ENCODE results near the gene DCLK3.

Gene DCLK3

DNA sequence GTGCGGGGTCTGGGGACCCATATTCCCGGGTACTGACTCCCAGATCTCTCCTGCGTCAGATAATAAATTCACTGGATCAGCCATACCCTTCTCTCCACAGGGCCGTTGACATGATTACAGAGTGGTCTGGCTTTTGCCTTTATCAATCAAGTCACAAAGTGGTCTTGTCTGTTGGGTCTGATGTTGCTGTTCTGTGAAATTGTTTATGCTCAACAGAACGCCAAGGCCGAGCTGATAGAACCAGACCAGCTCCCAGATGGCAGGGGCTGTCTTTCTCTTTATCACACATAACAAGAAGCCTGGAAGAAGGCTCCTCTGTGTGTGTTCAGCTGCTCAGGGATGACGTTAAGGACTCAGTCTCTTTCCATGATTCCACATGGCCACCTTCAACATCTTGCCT lies 751 bp upstream of the DCLK3 start:
- intact Hi-C loops (cut with DNase I), result no loop called here
- no peak for DNase-seq

DNA sequence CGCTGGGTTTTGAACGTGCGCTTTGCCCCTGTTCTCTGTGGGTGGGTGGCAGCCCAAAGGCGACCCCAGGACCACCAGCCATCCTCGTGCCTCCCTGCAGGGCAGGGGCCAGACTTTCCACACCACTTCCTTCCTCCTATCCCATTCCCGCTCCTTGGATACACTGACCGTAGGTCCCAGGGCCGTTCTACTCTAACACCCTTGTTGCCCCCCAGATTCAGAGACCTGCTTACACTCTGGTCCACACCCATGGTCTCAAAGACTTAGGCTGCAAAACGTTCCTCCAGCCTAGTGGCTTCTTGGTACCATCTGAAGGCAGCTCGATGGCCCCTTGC lies 318 bp upstream of the DCLK3 start:
- DNase-seq, result no peak

DNA sequence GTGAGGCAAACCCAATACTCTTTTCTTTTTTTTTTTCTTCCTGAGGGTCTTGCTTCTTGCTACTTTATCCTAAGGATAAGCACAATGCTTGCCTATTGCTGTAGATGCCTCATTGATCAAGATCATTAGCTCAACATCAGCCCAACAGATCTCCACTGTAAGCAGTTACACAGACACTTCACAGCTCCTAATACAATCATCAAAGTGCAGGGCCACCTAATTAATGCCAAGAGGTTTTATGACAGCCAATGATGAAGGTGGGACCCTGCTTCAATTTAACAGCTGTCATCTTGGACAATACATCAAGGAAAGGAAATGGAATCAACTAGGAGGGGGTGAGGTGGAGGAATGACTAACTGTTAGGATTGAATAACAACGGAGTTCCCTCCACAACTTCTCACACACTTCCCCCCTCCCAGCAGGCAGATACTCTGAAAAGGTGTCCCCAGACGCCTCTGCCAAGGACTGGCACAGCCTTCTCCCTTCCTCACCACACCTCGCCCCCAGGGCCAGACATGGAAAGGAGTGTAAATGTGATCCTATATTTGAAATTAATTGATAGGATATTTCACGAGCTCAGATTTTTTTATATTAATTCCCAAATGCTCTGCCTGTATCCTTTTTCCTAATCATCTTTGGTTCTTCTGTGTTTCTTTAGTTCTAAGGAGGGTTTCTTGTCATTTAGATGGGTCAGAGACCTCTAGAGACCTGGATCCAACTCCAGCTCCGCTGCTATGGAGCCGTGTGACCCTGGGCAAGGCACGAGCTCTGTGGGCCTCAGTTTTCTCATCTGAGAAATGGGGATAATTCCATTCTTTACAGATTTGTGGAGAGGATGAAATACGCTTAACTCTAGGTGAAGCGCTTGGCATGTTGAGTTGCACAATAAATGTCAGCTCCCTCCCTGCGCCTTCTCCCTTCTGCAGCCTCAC lies 1.2 kb downstream of the DCLK3 start:
- intact Hi-C loops (cut with DNase I), result no loop called here

More for the DNA sequence above, 318 bp upstream of the DCLK3 start:
- intact Hi-C loops (cut with DNase I), result no loop called here

DNA sequence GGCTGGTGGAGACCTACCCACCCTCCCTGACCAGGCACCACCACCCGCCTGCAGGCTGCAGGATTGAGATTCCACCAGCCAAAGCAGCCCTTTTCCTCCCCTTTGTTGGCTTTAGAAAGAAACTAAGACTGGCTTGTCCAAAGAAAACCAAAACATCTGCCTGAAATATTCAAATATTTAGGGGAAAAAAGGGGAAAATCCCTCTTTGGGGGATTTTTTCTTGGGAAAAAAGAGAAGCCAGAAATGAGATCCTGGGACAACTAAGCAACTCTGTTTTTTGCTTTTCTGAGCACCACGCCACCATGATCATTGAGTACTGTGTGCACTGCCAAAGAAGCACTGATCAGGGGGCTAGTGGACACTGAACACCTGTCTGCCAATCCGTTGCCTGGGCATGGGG lies 2.6 kb downstream of the DCLK3 start:
- DNase-seq, result no peak
- intact Hi-C loops (cut with DNase I), result no loop called here

More for the DNA sequence above, 1.2 kb downstream of the DCLK3 start:
- DNase-seq, result no peak

DNA sequence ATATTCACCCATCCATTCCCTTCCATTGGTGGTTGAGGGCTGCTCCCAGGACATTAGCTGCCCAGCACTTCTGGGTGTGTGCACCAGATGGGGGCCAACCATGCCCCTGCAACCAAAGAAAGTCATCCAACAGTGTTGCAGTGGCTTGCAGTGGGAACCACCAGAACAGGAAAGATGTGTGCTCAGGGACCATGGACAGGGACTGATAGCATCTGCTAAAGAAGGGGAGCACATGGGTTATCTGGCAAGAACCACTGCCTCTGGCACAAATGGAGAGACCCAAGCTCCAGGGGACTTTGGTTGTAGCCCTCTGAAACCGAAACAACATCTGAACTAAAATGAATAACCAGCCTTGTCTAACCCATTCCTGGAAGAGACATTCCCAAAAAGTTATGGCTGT lies 8.1 kb downstream of the DCLK3 start:
- intact Hi-C loops (cut with DNase I), result no loop called here
- no peak for DNase-seq

DNA sequence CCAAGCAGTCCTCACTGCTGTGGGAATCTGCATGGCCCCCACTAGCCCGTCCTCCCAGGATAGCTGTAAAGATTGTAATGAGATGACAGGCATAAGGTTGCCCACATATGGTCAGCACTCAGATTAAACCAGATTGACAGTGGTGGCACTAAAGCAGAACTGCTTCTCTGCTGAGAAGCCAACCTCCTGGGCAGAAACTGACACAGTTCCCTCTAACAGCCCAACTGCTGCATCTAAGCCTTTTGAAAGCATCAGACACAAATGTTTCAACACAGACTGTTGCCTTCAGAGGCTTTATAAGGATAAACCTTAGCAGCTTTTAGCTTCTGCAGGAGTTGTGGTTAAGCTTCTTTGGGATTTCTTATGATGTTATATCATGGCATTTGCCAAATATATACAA lies 13.0 kb downstream of the DCLK3 start:
- intact Hi-C loops (cut with DNase I), result no loop called here
- no peak for DNase-seq

DNA sequence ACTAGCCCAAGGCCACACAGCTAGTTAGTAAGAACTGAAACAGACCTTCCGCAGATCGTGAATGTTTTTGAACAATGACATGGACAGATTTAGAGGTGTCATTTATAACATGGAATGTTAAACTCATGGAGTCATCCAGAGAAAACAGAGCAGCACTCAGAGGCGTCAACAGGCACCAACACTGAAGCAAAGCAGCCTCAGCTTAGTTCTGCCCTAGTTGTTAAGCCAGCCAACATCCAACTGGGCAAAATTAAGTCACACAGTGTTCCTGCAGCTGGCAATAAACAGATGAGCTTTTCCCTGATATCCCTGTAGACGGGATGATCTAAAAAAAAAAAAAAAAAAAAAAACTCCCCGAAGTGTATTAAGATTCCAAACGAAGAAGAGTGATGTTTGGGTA lies 13.6 kb downstream of the DCLK3 start:
- no peak for DNase-seq
- intact Hi-C loops (cut with DNase I), result no loop called here

DNA sequence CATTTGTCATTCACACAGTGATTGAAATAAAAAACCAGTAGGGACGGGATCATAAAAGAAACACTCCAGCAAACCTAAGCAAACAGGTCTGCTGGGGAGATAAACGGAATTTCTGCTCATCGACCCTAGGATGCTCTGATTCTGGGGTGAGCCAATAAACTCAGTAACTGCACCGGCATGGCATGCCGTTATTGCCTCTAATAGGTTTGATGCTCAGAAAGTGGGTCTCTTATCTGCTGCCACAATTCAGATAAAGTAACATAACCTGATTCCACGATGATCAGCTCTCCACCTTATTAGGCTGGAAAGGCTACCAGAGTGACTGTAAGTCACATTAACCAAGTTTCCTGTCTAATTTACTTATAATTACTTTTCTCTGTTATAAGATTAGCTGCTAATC lies 19.6 kb downstream of the DCLK3 start:
- intact Hi-C loops (cut with DNase I), result no loop called here
- DNase-seq, result no peak

DNA sequence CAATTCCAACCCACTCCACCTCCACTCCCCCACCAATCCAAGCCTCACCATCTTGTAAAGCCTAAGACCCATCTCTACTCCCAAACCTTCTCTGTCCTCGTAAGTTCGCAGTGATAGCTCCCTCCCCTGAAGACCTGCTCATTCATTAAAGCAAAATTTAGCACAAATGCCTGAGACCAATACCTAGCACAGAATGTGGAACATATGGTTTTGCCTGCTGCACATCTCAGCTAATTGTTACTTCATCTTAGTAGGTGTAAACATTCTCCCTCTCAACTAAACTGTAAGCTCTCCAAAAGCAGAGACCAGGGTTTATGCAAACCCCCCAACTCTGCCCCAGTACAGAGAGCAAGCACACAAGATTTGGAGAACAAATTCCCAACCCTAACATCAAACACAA lies 20.5 kb downstream of the DCLK3 start:
- intact Hi-C loops (cut with DNase I), result no loop called here

DNA sequence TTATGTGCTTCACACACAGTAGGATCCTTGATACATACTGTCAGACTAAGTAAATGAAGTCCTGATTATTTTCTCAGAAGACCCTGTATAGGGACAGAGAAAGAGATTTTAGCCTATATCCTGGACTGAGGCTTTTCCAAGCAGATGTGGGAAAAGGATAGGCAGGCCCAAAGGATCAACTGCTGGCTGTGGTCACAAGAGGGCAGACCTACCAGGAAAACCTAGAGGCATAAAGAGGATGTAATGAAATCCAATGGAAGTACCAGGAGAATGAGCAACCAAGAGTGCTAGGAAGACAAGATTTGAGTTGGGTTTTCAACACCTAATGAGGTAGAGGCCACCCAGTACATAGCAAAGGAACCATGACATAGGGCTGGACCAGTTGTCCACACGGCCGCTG lies 23.1 kb downstream of the DCLK3 start:
- intact Hi-C loops (cut with DNase I), result no loop called here

More for the DNA sequence above, 20.5 kb downstream of the DCLK3 start:
- DNase-seq, result no peak

DNA sequence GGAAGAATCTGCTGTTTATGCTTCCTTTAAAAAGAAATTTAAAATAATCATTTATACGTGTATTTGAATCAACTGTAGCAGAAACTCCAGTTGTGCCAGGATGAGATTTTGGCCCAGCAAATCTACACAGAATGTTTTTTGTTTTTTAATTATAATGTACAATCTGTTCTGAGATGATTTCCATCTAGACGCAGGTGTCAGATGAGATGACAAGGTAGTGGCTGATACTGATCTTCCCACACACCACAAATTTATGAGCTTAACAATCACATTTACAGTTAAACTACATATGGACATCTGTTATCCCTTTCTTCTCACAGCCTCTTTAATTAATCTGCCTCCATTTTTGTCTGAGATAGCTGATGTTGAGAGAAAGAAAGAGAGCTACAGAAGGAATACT lies 23.6 kb downstream of the DCLK3 start:
- no peak for DNase-seq
- intact Hi-C loops (cut with DNase I), result no loop called here

More for the DNA sequence above, 23.1 kb downstream of the DCLK3 start:
- no peak for DNase-seq

DNA sequence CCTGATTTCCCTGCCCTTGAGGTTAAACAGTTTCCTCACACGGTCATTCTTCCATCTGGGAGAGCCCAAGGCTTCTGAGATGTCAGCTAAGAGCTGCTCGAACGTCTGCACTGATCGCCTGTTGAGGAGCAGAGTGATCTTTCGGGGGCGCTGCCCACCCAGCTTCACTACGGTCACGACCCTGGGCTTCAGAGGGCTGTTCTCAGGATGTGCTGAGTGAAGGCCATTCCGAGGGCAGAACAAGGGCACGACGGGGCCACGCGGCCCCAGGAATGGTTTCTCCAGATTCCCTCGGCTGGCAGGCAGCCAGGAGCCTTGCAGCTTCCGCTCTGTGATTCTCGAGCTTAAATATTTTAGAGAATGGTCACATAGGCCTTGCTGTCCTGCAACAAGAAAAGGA lies 25.7 kb downstream of the DCLK3 start:
- DNase-seq, result no peak
- intact Hi-C loops (cut with DNase I), result no loop called here

DNA sequence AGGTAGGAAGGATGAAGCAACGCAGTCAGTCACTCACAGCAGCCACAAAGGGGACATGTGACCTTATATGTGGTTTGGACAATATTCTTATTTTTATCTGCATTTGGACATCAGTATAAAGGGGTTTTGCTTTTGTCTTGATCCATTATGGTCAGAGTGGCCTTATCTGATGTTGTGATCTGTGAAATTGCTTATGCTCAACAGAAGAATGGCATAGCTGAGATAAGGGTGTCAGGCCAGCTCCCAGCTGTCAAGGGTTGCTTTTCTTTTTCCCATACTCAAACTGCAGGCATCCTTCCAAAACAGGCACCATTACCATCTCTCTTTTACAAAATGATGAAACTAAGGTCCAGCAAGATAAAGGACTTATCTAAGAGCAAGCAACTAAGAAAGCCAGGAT lies 28.1 kb downstream of the DCLK3 start:
- intact Hi-C loops (cut with DNase I), result no loop called here
- DNase-seq, result no peak

DNA sequence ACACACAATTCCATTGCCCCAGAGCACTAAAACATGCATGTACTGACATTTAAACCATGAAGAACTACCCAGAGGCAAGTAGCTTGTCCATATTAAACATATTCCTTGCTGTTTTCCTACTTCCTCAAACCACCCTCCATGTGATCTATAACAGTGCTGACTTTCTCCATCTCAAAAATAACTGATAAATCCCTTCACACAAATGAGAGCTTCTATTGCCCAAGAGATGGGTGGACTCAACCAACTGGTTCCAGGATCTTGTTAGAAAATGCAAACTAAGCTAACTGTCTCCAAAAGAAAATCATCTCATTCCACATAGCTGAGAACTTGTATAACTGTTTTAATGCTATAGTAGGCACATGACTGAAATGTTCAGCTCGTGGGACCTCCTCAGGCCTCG lies 29.6 kb downstream of the DCLK3 start:
- no peak for DNase-seq
- intact Hi-C loops (cut with DNase I), result no loop called here

DNA sequence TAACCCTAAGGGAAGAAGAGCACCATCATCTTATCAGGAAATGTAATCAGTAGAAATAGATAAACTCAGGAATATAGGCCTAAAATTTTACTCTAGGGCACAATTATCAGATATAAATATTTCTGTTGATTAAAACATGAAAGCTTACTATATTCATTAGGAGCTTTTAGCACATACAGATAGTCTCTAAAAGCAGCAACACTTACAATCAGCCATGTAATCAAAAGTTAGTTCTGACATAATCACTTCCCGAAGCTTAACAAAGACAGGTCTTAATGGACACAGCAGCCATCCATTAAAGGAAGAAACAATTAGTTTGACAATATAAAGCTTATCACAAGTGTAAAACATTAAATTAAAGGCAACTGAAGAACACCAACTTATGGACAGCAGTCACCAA lies 30.6 kb downstream of the DCLK3 start:
- no peak for DNase-seq
- intact Hi-C loops (cut with DNase I), result no loop called here

DNA sequence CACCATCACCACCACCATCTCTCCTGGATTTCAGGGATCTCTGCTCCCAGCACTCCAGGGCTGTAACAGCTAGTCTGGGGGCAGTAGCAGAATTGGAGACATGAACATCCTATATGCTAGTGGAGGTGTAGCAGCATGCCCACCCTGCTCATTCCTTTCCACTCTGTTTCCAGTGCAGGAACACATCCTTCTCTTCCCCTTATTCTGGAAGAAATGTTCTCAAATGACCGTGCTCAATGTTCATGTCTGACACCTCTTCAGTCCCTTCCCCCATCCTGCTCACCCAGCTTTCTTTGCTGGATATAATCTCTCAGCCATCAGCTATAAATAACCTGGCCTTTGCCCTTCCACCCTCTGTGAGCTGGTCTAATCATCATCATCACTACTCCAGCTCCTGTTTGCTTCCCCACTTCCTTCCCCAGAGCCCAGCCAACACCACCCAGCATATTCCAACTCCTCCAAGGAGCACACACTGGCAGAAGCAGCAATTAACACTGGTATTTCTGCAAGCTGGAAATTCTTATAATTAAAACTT lies 31.1 kb downstream of the DCLK3 start:
- DNase-seq, result no peak
- intact Hi-C loops (cut with DNase I), result no loop called here

DNA sequence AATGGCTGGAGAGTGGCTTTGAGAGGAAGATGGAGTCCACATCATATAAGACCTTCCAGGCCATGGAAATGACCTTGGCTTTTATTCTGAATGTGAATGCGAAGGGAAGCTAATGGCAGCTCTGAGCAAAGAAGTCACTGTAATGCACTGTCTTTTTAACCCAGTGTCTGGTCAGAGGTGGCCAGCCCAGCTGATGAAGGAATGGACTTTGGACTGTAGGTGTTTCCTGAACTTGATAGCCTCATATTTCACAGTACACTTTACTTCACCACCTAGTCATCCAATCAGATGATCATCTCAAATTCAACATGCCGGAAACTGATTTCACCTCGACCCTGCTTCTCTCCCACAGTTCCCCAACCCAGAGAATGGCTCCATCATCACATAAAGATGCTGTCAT lies 33.4 kb downstream of the DCLK3 start:
- intact Hi-C loops (cut with DNase I), result no loop called here
- DNase-seq, result no peak

DNA sequence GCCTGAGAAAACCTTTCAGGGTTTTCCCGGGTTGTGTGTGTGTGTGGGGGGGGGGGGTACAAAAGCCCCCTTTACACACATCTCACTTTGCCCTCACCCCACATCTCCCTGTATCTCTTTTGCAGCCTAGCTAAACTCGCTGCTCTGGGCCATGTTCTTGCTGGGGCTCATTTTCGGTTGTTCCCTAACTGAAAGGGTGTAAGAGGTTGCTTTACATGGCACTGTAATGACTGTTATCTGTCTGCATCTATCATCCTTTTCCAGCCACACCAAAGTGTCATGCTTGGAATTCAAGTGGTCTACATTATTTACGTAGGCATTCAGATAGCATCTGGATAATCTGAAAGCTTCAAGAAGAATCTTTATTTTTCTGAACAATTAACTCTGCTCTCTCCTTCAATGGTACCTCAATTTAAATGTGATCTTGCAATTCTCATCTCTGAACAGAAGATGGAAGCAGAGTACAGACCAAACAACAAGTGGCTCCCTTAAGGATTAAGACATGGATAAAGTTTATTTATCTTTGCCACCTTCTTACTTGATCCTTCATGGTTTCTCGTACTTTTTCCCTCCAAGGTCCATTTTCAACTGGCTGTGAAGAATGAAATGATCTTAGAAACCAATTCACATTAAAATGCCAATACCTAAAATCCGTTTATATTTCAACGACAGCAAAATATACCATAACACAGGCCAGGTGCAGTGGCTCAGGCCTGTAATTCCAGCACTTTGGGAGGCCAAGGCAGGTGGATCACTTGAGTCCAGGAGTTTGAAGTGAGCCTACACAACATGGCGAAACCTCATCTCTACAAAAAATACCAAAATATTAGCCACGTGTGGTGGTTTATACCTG lies 34.9 kb downstream of the DCLK3 start:
- DNase-seq, result no peak
- intact Hi-C loops (cut with DNase I), result loop anchor here (1.0 to 2.0 kb wide), 2 partner anchors 140 to 229 kb away; no protein-coding TSS in a partner anchor

DNA sequence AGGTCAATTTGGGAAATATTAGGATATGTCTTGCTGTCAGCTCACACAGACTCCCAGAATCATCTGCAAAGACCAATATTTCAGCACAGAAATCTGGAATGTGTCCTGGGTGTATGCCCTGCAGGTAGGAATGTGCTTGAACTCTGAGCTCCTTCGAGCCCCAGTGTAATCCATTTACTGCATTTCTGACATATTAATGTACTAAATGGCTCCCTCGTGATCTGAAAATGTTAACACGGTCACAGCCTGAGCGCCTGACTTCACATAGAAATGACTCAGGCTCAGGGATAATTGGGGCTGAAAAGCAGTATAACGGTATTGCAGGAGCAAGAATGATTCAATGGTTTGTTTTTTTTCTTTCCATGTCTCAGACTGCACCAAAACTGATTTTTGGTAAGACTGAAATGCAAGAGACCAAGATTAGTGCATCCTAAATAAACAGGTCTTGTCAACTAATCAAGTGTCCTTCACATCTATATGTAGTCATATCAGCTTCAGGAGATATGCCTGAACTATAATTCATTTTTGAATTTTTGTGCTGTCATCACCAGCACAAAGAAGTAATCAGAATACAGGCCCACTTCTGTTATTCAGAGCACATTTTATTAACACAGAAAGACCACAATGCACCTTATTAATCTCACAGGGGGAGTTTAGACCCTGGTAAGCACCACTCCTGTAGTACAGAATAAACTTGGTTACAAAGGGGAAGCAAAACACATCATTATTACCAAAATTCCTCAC lies 49.8 kb downstream of the DCLK3 start:
- no peak for DNase-seq

DNA sequence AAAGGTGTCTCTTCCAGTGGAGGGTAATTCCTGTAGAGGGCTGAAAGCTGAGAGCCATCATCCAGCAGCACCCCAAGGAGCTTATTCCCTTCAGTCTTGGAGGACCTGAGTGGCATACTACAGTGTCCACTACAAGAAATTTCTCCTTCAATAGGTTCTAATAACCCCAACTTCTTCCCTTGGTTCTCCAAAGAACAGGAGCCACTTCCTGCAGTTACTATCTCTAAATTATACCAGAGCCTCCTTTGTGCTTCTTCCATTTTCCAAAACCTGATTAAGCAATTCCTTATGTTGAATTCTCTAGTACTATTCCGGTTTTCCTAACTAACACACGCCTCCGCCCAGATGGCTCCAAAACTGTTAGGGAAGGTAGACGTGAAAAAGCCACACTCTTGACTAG lies 50.4 kb downstream of the DCLK3 start:
- intact Hi-C loops (cut with DNase I), result no loop called here
- peak in 2 of 10 donors; percentile 7 to 20 for DNase-seq

More for the DNA sequence above, 49.8 kb downstream of the DCLK3 start:
- intact Hi-C loops (cut with DNase I), result no loop called here

DNA sequence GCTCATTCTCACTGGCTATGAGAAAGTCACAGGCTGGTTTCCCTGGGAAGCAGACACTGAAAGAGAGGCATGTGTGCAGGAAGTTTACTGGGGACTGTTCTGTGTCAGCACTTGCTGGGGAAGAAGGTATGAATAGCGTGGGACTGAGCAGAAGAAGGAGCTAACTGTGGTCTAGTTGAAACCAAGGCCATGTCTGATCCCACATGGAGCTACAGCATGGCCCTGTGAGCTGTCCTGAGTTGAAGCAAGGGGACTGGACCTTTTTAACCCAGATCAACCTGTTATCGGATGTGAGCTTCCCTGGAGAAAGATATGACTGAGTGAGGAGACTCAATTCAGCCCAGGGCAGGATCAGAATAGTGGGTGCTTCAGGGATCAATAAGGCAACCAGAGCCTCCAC lies 53.7 kb downstream of the DCLK3 start:
- intact Hi-C loops (cut with DNase I), result no loop called here
- no peak for DNase-seq

Data from posterior cingulate gyrus (tissue), 11 donors.